GM12801 (cell line): ENCODE results near the gene GLYAT.

Source experiments
- TF ChIP-seq, protein P1 (sequence below): IDR thresholded peaks from one replicate; pipeline ENCODE4 v1.5.1; 2011; ENCODE audit warnings: control low read depth; ENCODE audit not compliant: insufficient read length; ENCODE audit errors: extremely low read depth

Gene GLYAT

DNA sequence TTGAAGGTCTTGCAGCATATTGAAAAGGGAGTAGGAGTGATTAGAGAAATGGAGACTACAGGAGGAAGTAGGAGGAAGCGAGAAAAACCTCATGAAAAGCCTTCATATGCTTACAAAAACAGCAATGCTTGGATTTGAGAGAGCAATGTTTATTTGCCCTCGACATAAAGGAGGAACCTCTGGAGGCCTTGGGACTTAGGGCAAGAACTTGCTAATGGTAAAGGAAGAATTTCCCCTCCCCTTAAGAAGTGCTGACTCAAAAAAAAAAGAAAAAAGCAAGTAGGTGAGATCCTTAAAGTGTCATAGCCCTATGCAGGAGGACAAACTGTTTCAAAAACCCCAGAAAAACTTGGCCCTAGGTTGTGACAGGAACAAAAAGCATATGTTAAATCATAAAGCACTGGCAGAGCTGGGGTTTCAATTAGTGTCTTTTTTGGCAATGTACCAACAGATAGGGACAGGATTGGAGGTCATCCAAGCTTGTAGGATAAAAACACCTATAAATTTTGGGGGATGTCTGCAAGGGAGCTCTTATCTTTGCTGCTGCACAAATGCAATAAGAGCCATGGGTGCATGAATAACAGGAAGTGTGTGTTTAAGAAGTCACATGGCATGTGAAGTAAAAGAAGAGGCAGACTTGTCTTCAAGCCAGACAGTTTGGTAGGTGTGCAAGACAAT, 4.9 kb downstream of the GLYAT start:
- TF ChIP-seq, protein P1, sequence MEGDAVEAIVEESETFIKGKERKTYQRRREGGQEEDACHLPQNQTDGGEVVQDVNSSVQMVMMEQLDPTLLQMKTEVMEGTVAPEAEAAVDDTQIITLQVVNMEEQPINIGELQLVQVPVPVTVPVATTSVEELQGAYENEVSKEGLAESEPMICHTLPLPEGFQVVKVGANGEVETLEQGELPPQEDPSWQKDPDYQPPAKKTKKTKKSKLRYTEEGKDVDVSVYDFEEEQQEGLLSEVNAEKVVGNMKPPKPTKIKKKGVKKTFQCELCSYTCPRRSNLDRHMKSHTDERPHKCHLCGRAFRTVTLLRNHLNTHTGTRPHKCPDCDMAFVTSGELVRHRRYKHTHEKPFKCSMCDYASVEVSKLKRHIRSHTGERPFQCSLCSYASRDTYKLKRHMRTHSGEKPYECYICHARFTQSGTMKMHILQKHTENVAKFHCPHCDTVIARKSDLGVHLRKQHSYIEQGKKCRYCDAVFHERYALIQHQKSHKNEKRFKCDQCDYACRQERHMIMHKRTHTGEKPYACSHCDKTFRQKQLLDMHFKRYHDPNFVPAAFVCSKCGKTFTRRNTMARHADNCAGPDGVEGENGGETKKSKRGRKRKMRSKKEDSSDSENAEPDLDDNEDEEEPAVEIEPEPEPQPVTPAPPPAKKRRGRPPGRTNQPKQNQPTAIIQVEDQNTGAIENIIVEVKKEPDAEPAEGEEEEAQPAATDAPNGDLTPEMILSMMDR = no peak

DNA sequence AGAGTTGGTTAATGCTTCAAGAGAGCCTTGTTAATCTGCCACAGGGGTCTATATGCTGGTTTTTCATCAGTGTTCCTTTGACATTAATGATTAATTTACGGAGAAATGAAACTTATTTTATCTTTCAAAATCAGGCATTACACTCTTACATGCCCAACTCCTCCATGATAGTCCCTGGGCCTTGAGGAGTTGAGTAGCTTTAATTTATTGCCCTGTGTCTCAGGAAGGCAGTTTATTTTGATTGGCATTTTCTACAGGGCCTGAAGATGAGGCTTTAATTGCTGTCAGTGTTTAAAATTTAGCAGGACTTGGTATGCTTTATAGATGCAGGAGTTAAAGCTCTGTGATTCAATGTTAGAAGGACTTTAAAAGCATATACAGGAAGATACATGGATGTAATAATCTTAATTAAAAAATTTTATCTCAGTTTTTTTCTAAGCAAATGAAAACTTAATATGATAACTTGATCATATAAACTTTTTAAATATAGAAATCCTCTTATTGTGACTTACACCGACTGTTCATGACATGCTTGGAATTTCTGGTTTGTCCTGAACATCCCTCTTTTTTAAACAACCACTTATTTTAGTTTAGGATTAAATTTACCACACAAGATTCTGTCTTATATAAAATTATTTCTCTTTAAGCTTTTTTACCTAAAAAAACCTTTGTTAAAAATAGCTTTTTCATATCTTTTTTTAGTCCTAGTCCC, 12.2 kb downstream of the GLYAT start:
- TF ChIP-seq, protein P1 = no peak

DNA sequence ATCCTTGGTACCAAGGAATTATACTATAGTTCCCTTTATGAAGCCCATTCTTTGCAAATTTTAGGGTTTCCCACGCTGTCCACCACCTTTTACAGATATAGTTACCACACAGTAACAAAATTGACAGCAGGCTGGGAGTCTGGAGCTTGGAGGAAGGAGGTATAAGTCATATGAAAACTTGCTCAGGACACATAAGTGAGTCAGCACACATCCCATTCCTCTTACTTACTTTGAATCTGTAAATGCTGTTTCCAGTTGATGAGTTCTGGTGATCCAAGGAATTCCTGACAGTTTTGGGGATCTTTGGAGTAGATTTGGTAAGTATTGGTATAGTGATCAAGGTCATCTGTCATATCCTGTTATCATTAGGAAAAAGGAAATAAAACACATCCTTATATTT, 19.2 kb downstream of the GLYAT start:
- TF ChIP-seq, protein P1 = no peak

DNA sequence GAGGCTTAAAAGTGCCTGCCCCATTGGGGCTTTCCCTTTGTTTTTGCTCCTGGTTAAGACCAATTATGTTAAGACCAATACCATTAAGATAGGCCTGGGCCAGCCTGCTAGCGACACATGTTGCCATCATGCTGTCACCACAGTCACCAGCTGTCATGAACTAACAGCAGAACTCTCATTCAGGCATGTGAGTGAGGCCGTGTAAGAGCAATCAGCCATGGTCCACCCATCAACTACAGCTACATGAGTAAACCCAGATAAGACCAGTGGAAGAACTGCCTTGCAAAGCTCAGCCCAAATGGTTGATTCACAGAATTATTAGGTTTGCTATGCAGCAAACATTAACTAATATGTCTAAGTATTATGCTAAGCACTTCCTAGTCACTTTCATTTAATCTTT, 19.9 kb downstream of the GLYAT start:
- TF ChIP-seq, protein P1 = no peak

DNA sequence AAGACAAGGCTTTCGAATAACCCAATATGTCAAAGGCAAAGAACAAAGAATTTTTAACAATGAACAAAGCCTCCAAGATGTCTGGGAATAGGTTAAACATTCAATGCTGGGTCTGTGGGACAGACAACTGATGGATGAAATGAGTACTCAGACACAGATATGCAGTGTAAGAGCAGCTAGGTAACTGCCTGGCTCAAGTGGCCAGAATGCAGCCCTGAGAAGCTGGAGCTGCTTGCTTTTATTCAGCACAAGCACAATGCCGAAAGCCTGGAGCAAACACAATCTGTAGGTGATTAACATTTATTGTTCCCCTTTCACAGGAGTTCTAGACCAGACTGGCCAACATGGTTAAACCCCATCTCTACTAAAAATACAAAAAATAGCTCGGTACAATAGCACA, 24.0 kb downstream of the GLYAT start:
- TF ChIP-seq, protein P1 = no peak

DNA sequence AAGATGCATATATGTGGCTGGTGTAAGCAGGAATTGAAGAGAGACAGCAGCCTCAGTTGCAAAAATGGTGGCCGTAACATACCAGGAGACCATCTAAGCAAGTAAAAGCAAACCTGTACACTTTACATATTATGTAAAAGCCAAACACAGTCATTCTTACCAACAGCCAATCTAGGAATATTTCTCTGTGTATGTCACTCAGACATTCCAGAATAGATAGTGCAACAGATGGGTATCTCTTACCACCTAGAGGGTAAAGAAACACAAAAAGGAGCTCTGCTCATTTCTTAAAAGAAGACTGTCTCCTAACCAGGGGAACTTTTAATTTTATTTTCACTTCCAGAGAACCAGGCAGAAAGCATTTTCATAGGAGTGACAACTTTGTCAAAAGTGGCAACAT, 38.7 kb downstream of the GLYAT start:
- TF ChIP-seq, protein P1 = no peak

DNA sequence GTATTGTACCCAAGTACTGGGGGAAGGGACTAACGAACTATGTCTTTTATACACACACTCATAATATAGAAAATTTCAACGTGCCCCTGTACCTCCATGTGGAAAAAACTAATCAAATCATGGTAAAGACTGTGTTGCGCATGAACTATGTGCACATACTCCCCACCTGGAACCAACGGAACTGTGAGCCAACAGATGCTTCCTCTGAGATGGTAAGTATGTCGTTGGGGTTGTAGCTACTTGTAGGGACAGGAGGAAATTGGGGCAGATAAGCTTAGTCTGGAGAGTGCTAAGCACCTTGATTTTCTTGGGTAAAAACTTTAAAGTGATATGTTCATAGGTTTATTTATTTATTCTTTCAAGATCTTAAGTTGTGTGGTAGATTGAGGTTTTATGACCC, 40.1 kb downstream of the GLYAT start:
- TF ChIP-seq, protein P1 = no peak
